Prostate gland (tissue), 2 donors: ENCODE measurements around the gene SPATA24. TPM values are rescaled to one million over a fixed set of nuclear protein-coding genes. Genes with fewer than 3 reads are reported as not detected.

Experiments used
- DNase-seq: peaks from one replicate; pipeline ENCODE4 v3.0.0-alpha.2; 2019; ENCODE audit warnings: low spot score
- H3K27ac ChIP-seq, 2 donors: fragments of 200-600 bp; sonication (generic); 2 replicates each; pipeline ENCODE4 v1.5.1; 2017 to 2019
- H3K27me3 ChIP-seq: fragments of 200-600 bp; sonication (generic); replicated peaks from 2 replicates; pipeline ENCODE4 v1.5.1; 2019; ENCODE audit not compliant: insufficient read depth
- H3K36me3 ChIP-seq, 2 donors: fragments of 200-600 bp; sonication (generic); 1 replicate in 1 of 2; 2 replicates in 1 of 2; pipeline versions ENCODE4 v1.5.1 to v1.8.1; 2017 to 2019
- H3K4me1 ChIP-seq: fragments of 200-600 bp; sonication (generic); replicated peaks from 2 replicates; pipeline ENCODE4 v1.5.1; 2019
- H3K4me3 ChIP-seq, 2 donors: fragments of 200-600 bp; sonication (generic); 2 replicates each; pipeline ENCODE4 v1.5.1; 2017 to 2019
- H3K9me3 ChIP-seq: fragments of 200-600 bp; sonication (generic); 2 replicates; pipeline ENCODE4 v1.5.1; 2017
- CTCF ChIP-seq, 4 experiments: fragments of 200-600 bp in 2 of 4; fragments of 450-650 bp in 2 of 4; sonication (generic) in 2 of 4; IDR thresholded peaks; 1 replicate in 3 of 4; 2 replicates in 1 of 4; pipeline ENCODE4 v1.5.1; 2016 to 2019; ENCODE audit warnings: antibody characterized with exemption in 4 of 4, mild to moderate bottlenecking in 2 of 4, moderate library complexity in 2 of 4
- POLR2A ChIP-seq: fragments of 450-650 bp; IDR thresholded peaks from one replicate; pipeline ENCODE4 v1.6.1; 2016; ENCODE audit warnings: antibody characterized with exemption, mild to moderate bottlenecking
- POLR2AphosphoS5 ChIP-seq: sonication (generic); formaldehyde crosslinking; IDR thresholded peaks from one replicate; pipeline ENCODE4 v1.6.1; 2017; ENCODE audit warnings: antibody characterized with exemption
- WGBS: methylation state at CpG from one replicate; pipeline ENCODE4 v1.1.5; 2018; 5-methylcytosine and 5-hydroxymethylcytosine counted together
- intact Hi-C: fragments of 100-400 bp; cut with DNase I; formaldehyde crosslinking; loops from one replicate; pipeline ENCODE4 v1.14.2; 2022
- total RNA-seq, 2 donors: library from RNA; depleted of rRNA; stranded (reverse); fragments of >200 nt; gene quantifications; one replicate each; pipeline ENCODE4 v1.1.0, GENCODE V29; 2016

Gene SPATA24
- total RNA-seq, 2 donors from 2014 or later: 4.4 to 27.3 TPM

- intact Hi-C loops: no loop called here
- Histone ChIP-seq H3K9me3 (no peaks in the 10 kb centered on the region), H3K27ac (no peak overlapping the region), H3K27me3 (no peaks in the 10 kb centered on the region), H3K4me1 (peaks cover 4% of the 10 kb centered on the region), H3K4me3 (no peak overlapping the region), H3K36me3 (no peaks in the 10 kb centered on the region)
- TF ChIP-seq POLR2A (no peak), CTCF (IDR thresholded peaks at IDR 0.05) (no peak), POLR2AphosphoS5 (no peak)
- DNase-seq: no peak
- WGBS: 91% methylated on average over 10 of the region's 10 CpGs
Observed at GRCh38 chr5:139401546-139401945, 2.3 kb downstream of the SPATA24 start.

DNA sequence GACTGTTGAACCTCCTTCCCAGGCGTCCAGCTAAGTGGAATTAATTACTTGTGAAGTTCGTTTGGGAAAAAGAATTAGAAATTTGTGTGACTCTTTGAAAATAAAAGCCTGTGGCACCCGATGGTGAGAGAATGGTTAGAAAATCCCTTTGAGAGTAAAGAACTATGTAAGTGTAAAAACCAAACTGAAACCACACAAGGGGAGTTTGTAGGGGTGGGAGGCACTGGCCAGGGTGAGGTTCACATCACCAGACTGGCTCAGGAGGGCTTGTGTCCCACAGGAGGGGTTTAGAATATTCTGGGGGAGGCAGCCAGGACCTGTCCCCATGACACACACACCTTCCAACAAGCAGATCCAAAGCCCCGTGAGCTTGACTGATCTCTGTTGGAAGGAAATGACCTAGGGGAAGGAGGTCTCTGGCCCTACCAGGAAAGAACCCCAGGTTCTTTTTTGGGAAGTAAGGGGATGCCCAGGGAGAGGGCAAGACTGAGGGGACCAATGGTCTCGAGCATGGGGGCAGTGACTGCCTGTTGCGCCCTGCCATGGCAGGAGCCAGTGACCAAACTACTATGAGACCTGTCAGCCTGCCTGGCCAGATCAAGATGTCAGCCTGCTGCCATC lies 4.3 kb downstream of the SPATA24 start:
- H3K9me3 ChIP-seq: no peaks in the 10 kb centered on the region
- WGBS: 90% methylated on average over 6 of the region's 6 CpGs

DNA sequence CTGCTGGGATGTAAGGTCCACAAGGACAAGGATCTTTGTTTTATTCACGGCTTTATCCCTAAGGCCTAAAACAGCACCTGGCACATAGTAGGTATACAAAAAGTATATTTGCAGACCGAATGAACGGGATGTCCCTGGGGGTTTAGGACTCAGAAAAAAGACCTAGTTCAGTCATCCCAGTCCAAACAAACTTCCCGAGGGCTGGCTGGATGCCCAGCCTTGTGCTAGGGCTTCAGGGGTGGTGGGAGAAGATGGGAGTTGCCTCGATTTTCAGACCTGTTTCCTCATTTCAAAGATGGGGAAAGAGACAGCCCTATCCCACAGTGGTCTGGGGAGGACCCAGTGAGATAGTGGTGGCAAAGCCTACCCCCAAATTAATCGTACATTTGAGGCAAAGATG lies 6.0 kb downstream of the SPATA24 start:
- no peak overlapping the region for H3K27ac ChIP-seq
- no peaks in the 10 kb centered on the region for H3K9me3 ChIP-seq
- 33% methylated on average over 6 of the region's 6 CpGs for WGBS
- no peak for DNase-seq
- peaks cover 13% of the 10 kb centered on the region for H3K4me1 ChIP-seq
- TF ChIP-seq CTCF (IDR thresholded peaks at IDR 0.05): no peak
- TF ChIP-seq POLR2A: no peak
- no peak for TF ChIP-seq POLR2AphosphoS5
- no peak overlapping the region for H3K4me3 ChIP-seq
- no peaks in the 10 kb centered on the region for H3K36me3 ChIP-seq
- intact Hi-C loops: no loop called here
- no peaks in the 10 kb centered on the region for H3K27me3 ChIP-seq

More for the DNA sequence above, 4.3 kb downstream of the SPATA24 start:
- peaks cover 4% of the 10 kb centered on the region for H3K4me1 ChIP-seq
- intact Hi-C loops: no loop called here
- no peak overlapping the region for H3K4me3 ChIP-seq
- TF ChIP-seq POLR2A: no peak
- no peak for TF ChIP-seq CTCF (IDR thresholded peaks at IDR 0.05)
- TF ChIP-seq POLR2AphosphoS5: no peak
- no peak for DNase-seq
- no peaks in the 10 kb centered on the region for H3K27me3 ChIP-seq
- H3K36me3 ChIP-seq: no peaks in the 10 kb centered on the region
- no peak overlapping the region for H3K27ac ChIP-seq

GRCh38 chr5:139396691-139397090 lies 7.2 kb downstream of the SPATA24 start:
- Histone ChIP-seq H3K4me3 (no peak overlapping the region), H3K27ac (no peak overlapping the region), H3K9me3 (no peaks in the 10 kb centered on the region), H3K36me3 (no peaks in the 10 kb centered on the region), H3K4me1 (peaks cover 21% of the 10 kb centered on the region), H3K27me3 (no peaks in the 10 kb centered on the region)
- TF ChIP-seq POLR2A (no peak), POLR2AphosphoS5 (no peak), CTCF (IDR thresholded peaks at IDR 0.05) (no peak)
- intact Hi-C loops: no loop called here
- WGBS: 88% methylated on average over 8 of the region's 8 CpGs
- DNase-seq: no peak

GRCh38 chr5:139395844-139396640 lies 7.8 kb downstream of the SPATA24 start:
- WGBS: 85% methylated on average over 8 of the region's 8 CpGs
- Histone ChIP-seq H3K4me3 (no peak overlapping the region), H3K36me3 (no peaks in the 10 kb centered on the region), H3K27me3 (no peaks in the 10 kb centered on the region), H3K27ac (no peak overlapping the region), H3K4me1 (peaks cover 22% of the 10 kb centered on the region), H3K9me3 (no peaks in the 10 kb centered on the region)
- TF ChIP-seq CTCF (IDR thresholded peaks at IDR 0.05): no peak
- no peak for TF ChIP-seq POLR2AphosphoS5
- no peak for TF ChIP-seq POLR2A
- no peak for DNase-seq
- intact Hi-C loops: no loop called here
